Measurements from ENCODE around the gene CA4.
"Not testable (repeated sequence)": the region's sequence is repeated elsewhere in the genome, so short reads cannot be mapped to it uniquely, and the experiment has no call there.

Gene CA4

GRCh38 chr17:60110586-60110985 lies 39.2 kb upstream of the CA4 start:
- Histone ChIP-seq H3K4me2 (ENCODE audit: low read length) (no peak overlapping the region), H3K9ac (no peak overlapping the region), H3K4me1 (no peaks in the 10 kb centered on the region)

GRCh38 chr17:60111661-60112060 lies 38.1 kb upstream of the CA4 start:
- H3K4me1 ChIP-seq; H3K36me3 ChIP-seq (ENCODE audit: control insufficient read depth, insufficient read depth, low read length); H3K27me3 ChIP-seq (ENCODE audit: control insufficient read depth, insufficient read depth, low read length); H3K27ac ChIP-seq; H3K9ac ChIP-seq; H2AFZ ChIP-seq; H3K9me3 ChIP-seq (ENCODE audit: control insufficient read depth, low read length); H3K4me2 ChIP-seq (ENCODE audit: low read length); H3K79me2 ChIP-seq; H3K4me3 ChIP-seq (ENCODE audit: low read depth, low read length): not testable (repeated sequence)

More at GRCh38 chr17:60110586-60110985, 39.2 kb upstream of the CA4 start:
- Histone ChIP-seq H3K4me3 (ENCODE audit: low read depth, low read length) (no peak overlapping the region), H3K27ac (no peak overlapping the region), H3K9me3 (ENCODE audit: control insufficient read depth, low read length) (no peaks in the 10 kb centered on the region), H2AFZ (no peak overlapping the region), H3K36me3 (ENCODE audit: control insufficient read depth, insufficient read depth, low read length) (no peaks in the 10 kb centered on the region), H3K79me2 (no peaks in the 10 kb centered on the region), H3K27me3 (ENCODE audit: control insufficient read depth, insufficient read depth, low read length) (no peaks in the 10 kb centered on the region)
- no peak for TF ChIP-seq CTCF (IDR thresholded peaks at IDR 0.05)

- H3K4me3 ChIP-seq (ENCODE audit: low read depth, low read length); H3K4me2 ChIP-seq (ENCODE audit: low read length); H3K9ac ChIP-seq; H3K27me3 ChIP-seq (ENCODE audit: control insufficient read depth, insufficient read depth, low read length); H3K27ac ChIP-seq; H2AFZ ChIP-seq; H3K4me1 ChIP-seq; H3K79me2 ChIP-seq; H3K36me3 ChIP-seq (ENCODE audit: control insufficient read depth, insufficient read depth, low read length); H3K9me3 ChIP-seq (ENCODE audit: control insufficient read depth, low read length): not testable (repeated sequence)
Measured at GRCh38 chr17:60115364-60115763, 34.4 kb upstream of the CA4 start.

GRCh38 chr17:60116196-60116595 lies 33.6 kb upstream of the CA4 start:
- H3K4me2 ChIP-seq (ENCODE audit: low read length); H3K4me3 ChIP-seq (ENCODE audit: low read depth, low read length); H3K9ac ChIP-seq; H3K79me2 ChIP-seq; H2AFZ ChIP-seq; H3K27me3 ChIP-seq (ENCODE audit: control insufficient read depth, insufficient read depth, low read length); H3K27ac ChIP-seq; H3K4me1 ChIP-seq; H3K36me3 ChIP-seq (ENCODE audit: control insufficient read depth, insufficient read depth, low read length); H3K9me3 ChIP-seq (ENCODE audit: control insufficient read depth, low read length): not testable (repeated sequence)

- not testable (repeated sequence) for H3K9ac ChIP-seq; H3K4me1 ChIP-seq; H2AFZ ChIP-seq; H3K4me2 ChIP-seq (ENCODE audit: low read length); H3K79me2 ChIP-seq; H3K27me3 ChIP-seq (ENCODE audit: control insufficient read depth, insufficient read depth, low read length); H3K36me3 ChIP-seq (ENCODE audit: control insufficient read depth, insufficient read depth, low read length); H3K4me3 ChIP-seq (ENCODE audit: low read depth, low read length); H3K27ac ChIP-seq; H3K9me3 ChIP-seq (ENCODE audit: control insufficient read depth, low read length)
Measured at GRCh38 chr17:60119162-60119561, 30.6 kb upstream of the CA4 start.

GRCh38 chr17:60119807-60120748 lies 29.7 kb upstream of the CA4 start:
- H3K27ac ChIP-seq; H3K4me3 ChIP-seq (ENCODE audit: low read depth, low read length); H3K79me2 ChIP-seq; H3K36me3 ChIP-seq (ENCODE audit: control insufficient read depth, insufficient read depth, low read length); H3K9me3 ChIP-seq (ENCODE audit: control insufficient read depth, low read length); H3K9ac ChIP-seq; H2AFZ ChIP-seq; H3K4me1 ChIP-seq; H3K27me3 ChIP-seq (ENCODE audit: control insufficient read depth, insufficient read depth, low read length); H3K4me2 ChIP-seq (ENCODE audit: low read length): not testable (repeated sequence)

Data from parathyroid adenoma (tissue), 2 donors.